ENCODE data around the gene BNIP2.

GRCh38 chr15:59711451-59712243 lies 22.5 kb upstream of the BNIP2 start:
- no peak for TF ChIP-seq CTCF (IDR thresholded peaks at IDR 0.05)
- TF ChIP-seq POLR2A (IDR thresholded peaks at IDR 0.05), result no peak
